Peyer's patch (tissue), 4 donors: Measurements from ENCODE around the gene ATP13A3. TPM values are rescaled to one million over a fixed set of nuclear protein-coding genes. Genes with fewer than 3 reads are reported as not detected.

Experiments
- DNase-seq, 3 donors: peaks; one replicate each; pipeline ENCODE4 v3.0.0-alpha.2; 2017 to 2019
- H3K27ac ChIP-seq, 4 donors: fragments of 200-600 bp; sonication (generic); one replicate each; pipeline ENCODE4 v1.5.1; 2016 to 2019
- H3K27me3 ChIP-seq, 2 donors: fragments of 200-600 bp; sonication (generic); one replicate each; pipeline ENCODE4 v1.5.1; 2019
- H3K36me3 ChIP-seq, 3 donors: fragments of 200-600 bp; sonication (generic); one replicate each; pipeline ENCODE4 v1.5.1; 2016 to 2019
- H3K4me1 ChIP-seq, 4 donors: fragments of 200-600 bp; sonication (generic); one replicate each; pipeline ENCODE4 v1.5.1; 2016 to 2019
- H3K4me3 ChIP-seq, 4 donors: fragments of 200-600 bp; sonication (generic); 1 replicate in 3 of 4; 2 replicates in 1 of 4; pipeline ENCODE4 v1.5.1; 2016 to 2019; ENCODE audit warnings: mild to moderate bottlenecking in 1 of 4
- H3K9me3 ChIP-seq, 4 donors: fragments of 200-600 bp; sonication (generic); one replicate each; pipeline ENCODE4 v1.5.1; 2016 to 2019; ENCODE audit warnings: mild to moderate bottlenecking in 1 of 4
- CTCF ChIP-seq, 6 experiments: fragments of 450-650 bp in 4 of 6; fragments of 200-600 bp in 2 of 6; sonication (generic) in 1 of 6; IDR thresholded peaks; one replicate each; pipeline ENCODE4 v1.5.1; 2017 to 2019; ENCODE audit warnings: antibody characterized with exemption in 6 of 6, mild to moderate bottlenecking in 3 of 6, moderate library complexity in 1 of 6
- POLR2A ChIP-seq, 2 donors: fragments of 450-650 bp; IDR thresholded peaks; one replicate each; pipeline ENCODE4 v1.5.1; 2017; ENCODE audit warnings: antibody characterized with exemption in 2 of 2, mild to moderate bottlenecking in 2 of 2, moderate library complexity in 2 of 2
- total RNA-seq, 4 donors: library from RNA; depleted of rRNA; stranded (reverse); fragments of >200 nt; gene quantifications; one replicate each; pipeline ENCODE4 v1.1.0, GENCODE V29; 2016

ATP13A3 gene
- total RNA-seq, 4 donors from 2014 or later, result 54.3 to 67.2 (median 58.2) TPM

- no peak for DNase-seq
- Histone ChIP-seq H3K27me3 (no peaks in the 10 kb centered on the region), H3K4me1 (no peaks in the 10 kb centered on the region), H3K36me3 (peaks cover 0 to 1% (median 0%) of the 10 kb centered on the region in 3 donors), H3K4me3 (no peak overlapping the region), H3K27ac (no peak overlapping the region), H3K9me3 (no peaks in the 10 kb centered on the region)
- TF ChIP-seq CTCF (IDR thresholded peaks at IDR 0.05) (no peak), POLR2A (IDR thresholded peaks at IDR 0.05) (no peak)
Observed at GRCh38 chr3:194465246-194465645, 21.6 kb downstream of the ATP13A3 start.

- H3K4me3 ChIP-seq, result no peak overlapping the region
- no peaks in the 10 kb centered on the region for H3K9me3 ChIP-seq
- TF ChIP-seq POLR2A (IDR thresholded peaks at IDR 0.05) (no peak), CTCF (IDR thresholded peaks at IDR 0.05) (no peak)
Observed at GRCh38 chr3:194464692-194465091, 22.1 kb downstream of the ATP13A3 start.

GRCh38 chr3:194462936-194463335 lies 23.9 kb downstream of the ATP13A3 start:
- Histone ChIP-seq H3K9me3 (no peaks in the 10 kb centered on the region), H3K27ac (no peak overlapping the region), H3K4me3 (no peak overlapping the region), H3K27me3 (no peaks in the 10 kb centered on the region), H3K36me3 (peaks cover 0 to 12% (median 0%) of the 10 kb centered on the region in 3 donors), H3K4me1 (no peaks in the 10 kb centered on the region)
- no peak for TF ChIP-seq CTCF (IDR thresholded peaks at IDR 0.05)
- no peak for TF ChIP-seq POLR2A (IDR thresholded peaks at IDR 0.05)
- no peak for DNase-seq

More at GRCh38 chr3:194464692-194465091, 22.1 kb downstream of the ATP13A3 start:
- no peak for DNase-seq
- H3K27me3 ChIP-seq, result no peaks in the 10 kb centered on the region
- H3K27ac ChIP-seq, result no peak overlapping the region
- H3K4me1 ChIP-seq, result no peaks in the 10 kb centered on the region
- peaks cover 0 to 6% (median 0%) of the 10 kb centered on the region in 3 donors for H3K36me3 ChIP-seq

GRCh38 chr3:194460566-194460965 lies 26.2 kb downstream of the ATP13A3 start:
- Histone ChIP-seq H3K4me3 (no peak overlapping the region), H3K27ac (no peak overlapping the region), H3K27me3 (no peaks in the 10 kb centered on the region), H3K9me3 (no peaks in the 10 kb centered on the region), H3K36me3 (peaks cover 0 to 15% (median 0%) of the 10 kb centered on the region in 3 donors), H3K4me1 (no peaks in the 10 kb centered on the region)
- no peak for DNase-seq
- no peak for TF ChIP-seq POLR2A (IDR thresholded peaks at IDR 0.05)
- TF ChIP-seq CTCF (IDR thresholded peaks at IDR 0.05), result no peak

- Histone ChIP-seq H3K4me1 (no peaks in the 10 kb centered on the region), H3K27ac (no peak overlapping the region), H3K27me3 (no peaks in the 10 kb centered on the region), H3K36me3 (peaks cover 0 to 38% (median 0%) of the 10 kb centered on the region in 3 donors), H3K9me3 (no peaks in the 10 kb centered on the region), H3K4me3 (no peak overlapping the region)
- DNase-seq, result no peak
- TF ChIP-seq CTCF (IDR thresholded peaks at IDR 0.05) (no peak), POLR2A (IDR thresholded peaks at IDR 0.05) (no peak)
Observed at GRCh38 chr3:194458131-194458530, 28.7 kb downstream of the ATP13A3 start.

- TF ChIP-seq CTCF (IDR thresholded peaks at IDR 0.05) (no peak), POLR2A (IDR thresholded peaks at IDR 0.05) (no peak)
- Histone ChIP-seq H3K27ac (no peak overlapping the region), H3K4me1 (no peaks in the 10 kb centered on the region), H3K27me3 (no peaks in the 10 kb centered on the region), H3K4me3 (no peak overlapping the region), H3K36me3 (peaks cover 0 to 54% (median 0%) of the 10 kb centered on the region in 3 donors), H3K9me3 (no peaks in the 10 kb centered on the region)
- DNase-seq, result no peak
Observed at GRCh38 chr3:194455481-194455880, 31.3 kb downstream of the ATP13A3 start.
